Esophagus squamous epithelium (tissue), 5 donors: ENCODE data around the gene ATP2A2. TPM values are rescaled to one million over a fixed set of nuclear protein-coding genes. Genes with fewer than 3 reads are reported as not detected.
"Not testable (repeated sequence)": the region's sequence is repeated elsewhere in the genome, so short reads cannot be mapped to it uniquely, and the experiment has no call there.

Experiments used
- DNase-seq: peaks from one replicate; lab custom pipeline; 2025; lab: John Stamatoyannopoulos, UW
- H3K27ac ChIP-seq, 4 donors: fragments of 200-600 bp; sonication (generic); one replicate each; pipeline ENCODE4 v1.5.1; 2016 to 2019; ENCODE audit warnings: mild to moderate bottlenecking in 1 of 4
- H3K27me3 ChIP-seq, 4 donors: fragments of 200-600 bp; sonication (generic); 1 replicate in 3 of 4; 2 replicates in 1 of 4; pipeline versions ENCODE4 v1.5.1 to v1.6.0; 2017 to 2021; ENCODE audit warnings: antibody characterized with exemption in 1 of 4
- H3K36me3 ChIP-seq, 3 donors: fragments of 200-600 bp; sonication (generic); one replicate each; pipeline ENCODE4 v1.5.1; 2016 to 2019
- H3K4me1 ChIP-seq, 3 donors: fragments of 200-600 bp; sonication (generic); one replicate each; pipeline ENCODE4 v1.5.1; 2017 to 2019
- H3K4me3 ChIP-seq, 4 donors: fragments of 200-600 bp; sonication (generic); 1 replicate in 3 of 4; 2 replicates in 1 of 4; pipeline ENCODE4 v1.5.1; 2016 to 2019; ENCODE audit warnings: mild to moderate bottlenecking in 2 of 4, moderate library complexity in 1 of 4
- H3K9me3 ChIP-seq, 3 donors: fragments of 200-600 bp; sonication (generic); one replicate each; pipeline ENCODE4 v1.5.1; 2016 to 2019
- POLR2A ChIP-seq, 4 donors: fragments of 450-650 bp; IDR thresholded peaks; one replicate each; pipeline ENCODE4 v1.6.1; 2017; ENCODE audit warnings: antibody characterized with exemption in 4 of 4, mild to moderate bottlenecking in 4 of 4, moderate library complexity in 3 of 4
- WGBS, 2 donors: methylation state at CpG; one replicate each; pipeline ENCODE4 v1.1.5; 2018; 5-methylcytosine and 5-hydroxymethylcytosine counted together
- intact Hi-C: fragments of 100-400 bp; cut with DNase I; formaldehyde crosslinking; loops from one replicate; pipeline ENCODE4 v1.15.0; 2022
- total RNA-seq, 4 donors: library from RNA; depleted of rRNA; stranded (reverse); fragments of >200 nt; gene quantifications; one replicate each; pipeline ENCODE4 v1.1.0, GENCODE V29; 2016
- TF ChIP-seq, protein P1 (sequence below), 6 experiments: fragments of 450-650 bp in 4 of 6; fragments of 200-600 bp in 2 of 6; sonication (generic) in 2 of 6; IDR thresholded peaks; one replicate each; pipeline ENCODE4 v1.5.1; 2016 to 2019; ENCODE audit warnings: antibody characterized with exemption in 6 of 6, mild to moderate bottlenecking in 4 of 6, moderate library complexity in 4 of 6
- donor health status: DM: yes; HTN: yes; CAD: no.

ATP2A2 gene
- total RNA-seq, 4 donors from 2014 or later = 147 to 263 (median 177) TPM

DNA sequence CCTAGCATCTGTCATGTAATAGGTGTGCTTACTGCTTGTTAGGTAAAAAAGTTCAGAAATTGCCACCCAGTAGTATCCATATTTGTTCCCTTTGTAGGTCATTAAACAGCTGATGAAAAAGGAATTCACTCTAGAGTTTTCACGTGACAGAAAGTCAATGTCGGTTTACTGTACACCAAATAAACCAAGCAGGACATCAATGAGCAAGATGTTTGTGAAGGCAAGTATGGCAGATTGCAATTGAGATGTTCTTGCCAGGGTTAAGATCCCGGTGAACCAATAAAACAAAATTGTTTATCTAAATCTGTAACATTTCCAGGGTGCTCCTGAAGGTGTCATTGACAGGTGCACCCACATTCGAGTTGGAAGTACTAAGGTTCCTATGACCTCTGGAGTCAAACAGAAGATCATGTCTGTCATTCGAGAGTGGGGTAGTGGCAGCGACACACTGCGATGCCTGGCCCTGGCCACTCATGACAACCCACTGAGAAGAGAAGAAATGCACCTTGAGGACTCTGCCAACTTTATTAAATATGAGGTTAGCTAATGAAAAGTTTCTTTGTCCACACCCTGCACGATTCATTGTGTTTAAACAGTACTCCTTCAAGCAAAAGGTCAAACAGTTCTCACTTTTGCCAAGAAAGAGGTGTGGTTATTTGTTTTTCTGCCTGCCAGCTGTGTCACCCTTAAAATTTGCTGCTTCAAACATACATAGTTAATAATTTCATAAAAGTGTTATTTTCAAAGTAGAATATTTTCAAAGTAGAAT is 58.3 kb downstream of the ATP2A2 start:
- Histone ChIP-seq H3K27me3 (no peaks in the 10 kb centered on the region), H3K9me3 (no peaks in the 10 kb centered on the region), H3K4me1 (peaks cover 5 to 89% (median 36%) of the 10 kb centered on the region in 3 donors), H3K36me3 (peaks cover 56 to 100% (median 78%) of the 10 kb centered on the region in 3 donors), H3K4me3 (no peak overlapping the region), H3K27ac (peak overlapping the region; percentile 62 to 93 (median 83))
- intact Hi-C loops = no loop called here
- DNase-seq = no peak
- no peak for TF ChIP-seq POLR2A (IDR thresholded peaks at IDR 0.05)
- TF ChIP-seq, protein P1, sequence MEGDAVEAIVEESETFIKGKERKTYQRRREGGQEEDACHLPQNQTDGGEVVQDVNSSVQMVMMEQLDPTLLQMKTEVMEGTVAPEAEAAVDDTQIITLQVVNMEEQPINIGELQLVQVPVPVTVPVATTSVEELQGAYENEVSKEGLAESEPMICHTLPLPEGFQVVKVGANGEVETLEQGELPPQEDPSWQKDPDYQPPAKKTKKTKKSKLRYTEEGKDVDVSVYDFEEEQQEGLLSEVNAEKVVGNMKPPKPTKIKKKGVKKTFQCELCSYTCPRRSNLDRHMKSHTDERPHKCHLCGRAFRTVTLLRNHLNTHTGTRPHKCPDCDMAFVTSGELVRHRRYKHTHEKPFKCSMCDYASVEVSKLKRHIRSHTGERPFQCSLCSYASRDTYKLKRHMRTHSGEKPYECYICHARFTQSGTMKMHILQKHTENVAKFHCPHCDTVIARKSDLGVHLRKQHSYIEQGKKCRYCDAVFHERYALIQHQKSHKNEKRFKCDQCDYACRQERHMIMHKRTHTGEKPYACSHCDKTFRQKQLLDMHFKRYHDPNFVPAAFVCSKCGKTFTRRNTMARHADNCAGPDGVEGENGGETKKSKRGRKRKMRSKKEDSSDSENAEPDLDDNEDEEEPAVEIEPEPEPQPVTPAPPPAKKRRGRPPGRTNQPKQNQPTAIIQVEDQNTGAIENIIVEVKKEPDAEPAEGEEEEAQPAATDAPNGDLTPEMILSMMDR (IDR thresholded peaks at IDR 0.05) = no peak
- 43 to 54% methylated on average over 8 of the region's 8 CpGs for WGBS, 2 donors

DNA sequence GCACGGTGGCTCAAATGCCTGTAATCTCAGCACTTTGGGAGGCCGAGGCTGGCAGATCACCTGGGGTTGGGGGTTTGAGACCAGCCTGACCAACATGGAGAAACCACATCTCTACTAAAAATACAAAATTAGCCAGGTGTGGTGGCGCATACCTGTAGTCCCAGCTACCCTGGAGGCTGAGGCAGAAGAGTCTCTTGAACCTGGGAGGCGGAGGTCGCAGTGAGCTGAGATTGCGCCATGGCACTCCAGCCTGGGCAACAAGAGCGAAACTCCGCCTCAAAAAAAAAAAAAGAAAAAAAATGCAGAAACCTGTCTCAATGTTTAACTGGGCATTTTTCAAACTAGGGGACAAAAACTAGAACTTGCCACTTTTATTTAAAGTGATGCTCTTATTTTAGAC is 59.2 kb downstream of the ATP2A2 start:
- H3K27ac ChIP-seq = peak overlapping the region; percentile 53 to 93 (median 83)
- peaks cover 11 to 93% (median 43%) of the 10 kb centered on the region in 3 donors for H3K4me1 ChIP-seq
- H3K4me3 ChIP-seq, intact Hi-C loops, DNase-seq, H3K9me3 ChIP-seq, H3K27me3 ChIP-seq: not testable (repeated sequence)
- WGBS, 2 donors = 88 to 89% methylated on average over 8 of the region's 8 CpGs
- H3K36me3 ChIP-seq = peaks cover 52 to 100% (median 80%) of the 10 kb centered on the region in 3 donors

- no peak for DNase-seq
Measured at GRCh38 chr12:110340706-110341105, 59.7 kb downstream of the ATP2A2 start.

DNA sequence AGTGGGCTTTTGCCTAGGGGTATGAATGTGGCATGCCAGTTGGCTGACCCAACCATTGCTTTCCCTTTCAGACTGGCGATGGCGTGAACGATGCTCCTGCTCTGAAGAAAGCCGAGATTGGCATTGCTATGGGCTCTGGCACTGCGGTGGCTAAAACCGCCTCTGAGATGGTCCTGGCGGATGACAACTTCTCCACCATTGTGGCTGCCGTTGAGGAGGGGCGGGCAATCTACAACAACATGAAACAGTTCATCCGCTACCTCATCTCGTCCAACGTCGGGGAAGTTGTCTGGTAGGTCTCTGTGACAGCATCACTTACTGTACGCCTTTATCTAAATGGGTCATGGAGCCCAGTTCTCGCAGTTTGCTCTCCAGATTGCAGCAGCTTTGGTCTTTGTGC is 61.1 kb downstream of the ATP2A2 start:
- Histone ChIP-seq H3K4me3 (no peak overlapping the region), H3K27ac (peak overlapping the region; percentile 46 to 93 (median 83)), H3K9me3 (no peaks in the 10 kb centered on the region), H3K36me3 (peaks cover 46 to 100% (median 75%) of the 10 kb centered on the region in 3 donors), H3K4me1 (peaks cover 11 to 98% (median 56%) of the 10 kb centered on the region in 3 donors), H3K27me3 (no peaks in the 10 kb centered on the region)
- no peak for TF ChIP-seq POLR2A (IDR thresholded peaks at IDR 0.05)
- TF ChIP-seq, protein P1 (IDR thresholded peaks at IDR 0.05) = no peak
- DNase-seq = no peak
- intact Hi-C loops = no loop called here
- WGBS, 2 donors = 91 to 94% methylated on average over 6 to 11 of the region's 15 CpGs

More at GRCh38 chr12:110340706-110341105, 59.7 kb downstream of the ATP2A2 start:
- Histone ChIP-seq H3K4me1 (peaks cover 11 to 94% (median 44%) of the 10 kb centered on the region in 3 donors), H3K9me3 (no peaks in the 10 kb centered on the region), H3K4me3 (no peak overlapping the region), H3K36me3 (peaks cover 52 to 100% (median 78%) of the 10 kb centered on the region in 3 donors), H3K27me3 (no peaks in the 10 kb centered on the region), H3K27ac (peak overlapping the region; percentile 46 to 93 (median 83))
- intact Hi-C loops = no loop called here
- 57 to 60% methylated on average over 12 to 18 of the region's 18 CpGs for WGBS, 2 donors
- TF ChIP-seq POLR2A (IDR thresholded peaks at IDR 0.05) = no peak
- TF ChIP-seq, protein P1 (IDR thresholded peaks at IDR 0.05) = no peak

GRCh38 chr12:110343114-110343513 is 62.1 kb downstream of the ATP2A2 start:
- TF ChIP-seq POLR2A (IDR thresholded peaks at IDR 0.05) = no peak
- TF ChIP-seq, protein P1 (IDR thresholded peaks at IDR 0.05) = no peak
- no peak for DNase-seq
- intact Hi-C loops = no loop called here
- Histone ChIP-seq H3K4me3 (no peak overlapping the region), H3K9me3 (no peaks in the 10 kb centered on the region), H3K4me1 (peaks cover 11 to 98% (median 56%) of the 10 kb centered on the region in 3 donors), H3K36me3 (peaks cover 52 to 100% (median 78%) of the 10 kb centered on the region in 3 donors), H3K27ac (peak overlapping the region; percentile 74 to 93 (median 92)), H3K27me3 (no peaks in the 10 kb centered on the region)
- 77 to 93% methylated on average over 5 of the region's 5 CpGs for WGBS, 2 donors
